IMR-90 (cell line): ENCODE results near the gene TMEM63A.

Experiments
- CHD1 ChIP-seq: IDR thresholded peaks from 2 replicates; pipeline ENCODE4 v1.6.1; 2012; ENCODE audit warnings: low read depth, low read length, improper control_type of control experiment
- POLR2A ChIP-seq: IDR thresholded peaks from 2 replicates; pipeline ENCODE4 v1.6.1; 2012; ENCODE audit warnings: mild to moderate bottlenecking, low read depth, low read length
- RAD21 ChIP-seq: IDR thresholded peaks from 2 replicates; pipeline ENCODE4 v1.6.1; 2012; ENCODE audit warnings: low read length, improper control_type of control experiment
- SMC3 ChIP-seq: fragments of 150-350 bp; IDR thresholded peaks from 2 replicates; pipeline ENCODE4 v1.6.1; 2016; ENCODE audit warnings: low read depth, mild to moderate bottlenecking, antibody characterized with exemption, low read length, moderate library complexity
- TF ChIP-seq, protein P1 (sequence below): conservative IDR thresholded peaks from 2 replicates; pipeline ENCODE4 v1.5.1; 2012; ENCODE audit warnings: mild to moderate bottlenecking, low read depth, low read length, improper control_type of control experiment

DNA sequence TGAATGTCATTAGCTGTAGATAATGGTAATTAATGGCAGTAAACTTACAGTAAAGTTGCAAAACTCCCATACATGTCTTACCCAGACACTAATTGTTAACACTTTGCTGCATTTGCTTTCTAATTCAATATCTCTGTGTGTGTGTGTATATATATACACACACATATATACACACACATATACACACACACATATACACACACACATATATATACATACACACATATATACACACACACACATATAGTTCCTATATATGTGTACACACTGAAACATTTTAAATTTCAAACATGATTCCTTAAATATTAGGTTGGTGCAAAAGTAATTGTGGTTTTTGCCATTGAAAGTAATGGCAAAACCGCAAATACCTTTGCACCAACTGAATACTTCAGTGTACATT is 75.9 kb downstream of the TMEM63A start:
- TF ChIP-seq POLR2A (no peak), RAD21 (no peak), SMC3 (no peak), CHD1 (no peak)
- TF ChIP-seq, protein P1, sequence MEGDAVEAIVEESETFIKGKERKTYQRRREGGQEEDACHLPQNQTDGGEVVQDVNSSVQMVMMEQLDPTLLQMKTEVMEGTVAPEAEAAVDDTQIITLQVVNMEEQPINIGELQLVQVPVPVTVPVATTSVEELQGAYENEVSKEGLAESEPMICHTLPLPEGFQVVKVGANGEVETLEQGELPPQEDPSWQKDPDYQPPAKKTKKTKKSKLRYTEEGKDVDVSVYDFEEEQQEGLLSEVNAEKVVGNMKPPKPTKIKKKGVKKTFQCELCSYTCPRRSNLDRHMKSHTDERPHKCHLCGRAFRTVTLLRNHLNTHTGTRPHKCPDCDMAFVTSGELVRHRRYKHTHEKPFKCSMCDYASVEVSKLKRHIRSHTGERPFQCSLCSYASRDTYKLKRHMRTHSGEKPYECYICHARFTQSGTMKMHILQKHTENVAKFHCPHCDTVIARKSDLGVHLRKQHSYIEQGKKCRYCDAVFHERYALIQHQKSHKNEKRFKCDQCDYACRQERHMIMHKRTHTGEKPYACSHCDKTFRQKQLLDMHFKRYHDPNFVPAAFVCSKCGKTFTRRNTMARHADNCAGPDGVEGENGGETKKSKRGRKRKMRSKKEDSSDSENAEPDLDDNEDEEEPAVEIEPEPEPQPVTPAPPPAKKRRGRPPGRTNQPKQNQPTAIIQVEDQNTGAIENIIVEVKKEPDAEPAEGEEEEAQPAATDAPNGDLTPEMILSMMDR, result no peak
